Kidney (tissue), 14 donors: ENCODE measurements around the gene DNAAF5. TPM values are rescaled to one million over a fixed set of nuclear protein-coding genes. Genes with fewer than 3 reads are reported as not detected.

Source experiments
- DNase-seq, 5 donors: peaks; one replicate each; pipeline ENCODE4 v3.0.0-alpha.2; 2013 to 2020
- FAIRE-seq: peaks from 2 replicates; lab custom pipeline; 2012; peaks lifted over from hg19 to GRCh38; lab: Jason Lieb, UNC
- H3K27ac ChIP-seq, 2 donors: one replicate each; pipeline ENCODE4 v1.7.0; 2013; ENCODE audit warnings: low read depth in 2 of 2, low read length in 2 of 2, inconsistent platforms in 1 of 2
- H3K27me3 ChIP-seq: one replicate; pipeline ENCODE4 v1.7.1; 2013; ENCODE audit warnings: low read length, inconsistent platforms; ENCODE audit not compliant: control insufficient read depth, insufficient read depth
- H3K36me3 ChIP-seq, 3 donors: one replicate each; pipeline versions ENCODE4 v1.7.0 to v1.7.1; 2013; ENCODE audit warnings: low read length in 3 of 3, control low read depth in 1 of 3, inconsistent platforms in 1 of 3; ENCODE audit not compliant: insufficient read depth in 3 of 3, control insufficient read depth in 2 of 3
- H3K4me1 ChIP-seq, 3 donors: one replicate each; pipeline versions ENCODE4 v1.7.0 to v1.7.1; 2013; ENCODE audit warnings: low read length in 3 of 3, inconsistent platforms in 1 of 3, low read depth in 1 of 3; ENCODE audit not compliant: control insufficient read depth in 2 of 3, insufficient read depth in 2 of 3
- H3K4me3 ChIP-seq, 3 donors: one replicate each; pipeline versions ENCODE4 v1.7.0 to v1.8.1; 2013; ENCODE audit warnings: low read length in 3 of 3, control low read depth in 1 of 3, inconsistent platforms in 1 of 3
- H3K9ac ChIP-seq, 3 donors: one replicate each; pipeline versions ENCODE4 v1.7.0 to v1.7.1; 2013; ENCODE audit warnings: low read length in 3 of 3, control low read depth in 1 of 3, inconsistent platforms in 1 of 3
- H3K9me3 ChIP-seq, 3 donors: one replicate each; pipeline versions ENCODE4 v1.7.0 to v1.7.1; 2013; ENCODE audit warnings: low read length in 3 of 3, control low read depth in 1 of 3, inconsistent platforms in 1 of 3; ENCODE audit not compliant: control insufficient read depth in 2 of 3, insufficient read depth in 1 of 3
- CTCF ChIP-seq: IDR thresholded peaks from 3 replicates; pipeline ENCODE4 v1.5.1; 2012; ENCODE audit warnings: mild to moderate bottlenecking, moderate library complexity, borderline replicate concordance; ENCODE audit not compliant: insufficient read depth; ENCODE audit errors: extremely low read depth
- intact Hi-C: fragments of 100-400 bp; cut with DNase I; formaldehyde crosslinking; loops from one replicate; pipeline ENCODE4 v1.11.1; 2022
- polyA plus RNA-seq: library from polyadenylated mRNA; stranded (reverse); fragments of 350-450 nt; fragmentation: Illumina TruSeq; extraction: RNeasy Lipid Tissue Mini Kit (QIAGEN cat#74804); gene quantifications from one replicate; pipeline ENCODE4 v1.2.3, GENCODE V29; 2014; ENCODE audit warnings: low read depth, low replicate concordance; ENCODE audit not compliant: insufficient read depth
- total RNA-seq: library from RNA; stranded (reverse); fragmentation: NEBNext Ultra II Directional; extraction: Animal tissue kit (Norgen Biotek cat#: 25700); gene quantifications from one replicate; pipeline ENCODE4 v1.2.1, GENCODE V29; 2021
- donor health status: control.
- donor health status: control.
- donor health status: control.
- donor health status: control.
- donor health status: control.
- donor health status: DM: yes; HTN: yes; CAD: no.
- donor health status: Normal renal cell carcinoma (clear cell type).

The DNAAF5 gene
- total and polyA plus RNA-seq, 2 donors from 2014 or later: 11.6 to 29.7 TPM

GRCh38 chr7:725223-726005 lies 1.1 kb upstream of the DNAAF5 start:
- H3K4me3 ChIP-seq: peak overlapping the region; percentile 39 to 69 (median 53)
- DNase-seq (no peak), FAIRE-seq (no peak)
- no peak overlapping the region for H3K9ac ChIP-seq
- intact Hi-C loops: no loop called here
- H3K36me3 ChIP-seq: peaks cover 2 to 8% (median 3%) of the 10 kb centered on the region in 3 donors
- no peak for TF ChIP-seq CTCF
- no peaks in the 10 kb centered on the region for H3K27me3 ChIP-seq
- no peak overlapping the region for H3K27ac ChIP-seq
- H3K9me3 ChIP-seq: no peaks in the 10 kb centered on the region
- peaks cover 0 to 17% (median 9%) of the 10 kb centered on the region in 3 donors for H3K4me1 ChIP-seq

- intact Hi-C loops: no loop called here
- DNase-seq: no peak
Measured at GRCh38 chr7:726854-727103, 280 bp downstream of the DNAAF5 start.

GRCh38 chr7:727104-727805 lies 756 bp downstream of the DNAAF5 start, which contains the start of gene PRKAR1B:
TSS of gene PRKAR1B (minus strand) at chr7:727281. CDS start at chr7:711505, 15,776 bp downstream.
- DNase-seq (peak in 1 of 5 donors; percentile 73), FAIRE-seq (no peak)
- TF ChIP-seq CTCF: no peak
- intact Hi-C loops: no loop called here
- Histone ChIP-seq H3K27me3 (no peaks in the 10 kb centered on the region), H3K4me1 (peaks cover 0 to 21% (median 14%) of the 10 kb centered on the region in 3 donors), H3K36me3 (peaks cover 2 to 8% (median 7%) of the 10 kb centered on the region in 3 donors), H3K9ac (peak within 1 kb of the TSS; percentile 22 to 65 (median 52)), H3K9me3 (no peaks in the 10 kb centered on the region), H3K27ac (no peak within 1 kb of the TSS), H3K4me3 (peak within 1 kb of the TSS; percentile 51 to 69 (median 53))

More at GRCh38 chr7:726854-727103, 280 bp downstream of the DNAAF5 start:
- H3K36me3 ChIP-seq: peaks cover 2 to 8% (median 7%) of the 10 kb centered on the region in 3 donors
- H3K4me3 ChIP-seq: peak overlapping the region in 2 of 3 donors; percentile 48 to 53
- no peaks in the 10 kb centered on the region for H3K27me3 ChIP-seq
- no peak overlapping the region for H3K9ac ChIP-seq
- H3K9me3 ChIP-seq: no peaks in the 10 kb centered on the region
- FAIRE-seq: no peak
- TF ChIP-seq CTCF: no peak
- no peak overlapping the region for H3K27ac ChIP-seq
- peaks cover 0 to 17% (median 10%) of the 10 kb centered on the region in 3 donors for H3K4me1 ChIP-seq
